GM12892 (cell line): ENCODE results near the gene MALRD1.

Experiments
- POLR2A ChIP-seq: IDR thresholded peaks from 2 replicates; pipeline ENCODE4 v1.6.1; 2011; ENCODE audit warnings: low read depth, low read length, control low read depth
- TAF1 ChIP-seq: IDR thresholded peaks from 2 replicates; pipeline ENCODE4 v1.6.1; 2011; ENCODE audit warnings: low read depth, mild to moderate bottlenecking, control low read depth, low read length, borderline replicate concordance

DNA sequence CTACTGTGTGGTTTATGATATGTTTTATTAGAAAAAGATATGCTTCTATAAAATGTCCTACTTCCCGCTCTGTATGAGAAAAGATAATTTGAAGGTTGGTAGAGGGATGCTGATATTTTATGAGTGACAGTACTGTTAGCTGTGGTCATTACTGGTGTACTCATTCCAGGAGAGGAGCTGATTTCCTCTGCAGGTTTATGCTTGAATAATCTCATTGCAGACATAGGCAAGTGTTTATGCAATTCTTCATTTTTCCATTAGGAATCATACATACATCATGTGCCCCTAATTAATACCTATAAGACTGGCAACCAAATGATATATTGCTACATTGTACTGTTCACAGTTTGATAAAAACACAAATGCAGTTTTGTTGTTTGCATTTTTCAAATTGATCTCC lies 269.4 kb downstream of the MALRD1 start:
- no peak for TF ChIP-seq POLR2A
- no peak for TF ChIP-seq TAF1
